Activated CD4-positive, CD25-positive, alpha-beta regulatory T cell treated with anti-CD3 and anti-CD28 coated beads, Interleukin-2, amount 50 U/mL, for 72 hours (primary cell): ENCODE data around the gene IQSEC1.
A peak's percentile ranks its signal among the peaks of the same experiment; 100 is the strongest.

Source experiments
- DNase-seq: peaks from one replicate; pipeline ENCODE4 v3.0.0; 2021

Gene IQSEC1

DNA sequence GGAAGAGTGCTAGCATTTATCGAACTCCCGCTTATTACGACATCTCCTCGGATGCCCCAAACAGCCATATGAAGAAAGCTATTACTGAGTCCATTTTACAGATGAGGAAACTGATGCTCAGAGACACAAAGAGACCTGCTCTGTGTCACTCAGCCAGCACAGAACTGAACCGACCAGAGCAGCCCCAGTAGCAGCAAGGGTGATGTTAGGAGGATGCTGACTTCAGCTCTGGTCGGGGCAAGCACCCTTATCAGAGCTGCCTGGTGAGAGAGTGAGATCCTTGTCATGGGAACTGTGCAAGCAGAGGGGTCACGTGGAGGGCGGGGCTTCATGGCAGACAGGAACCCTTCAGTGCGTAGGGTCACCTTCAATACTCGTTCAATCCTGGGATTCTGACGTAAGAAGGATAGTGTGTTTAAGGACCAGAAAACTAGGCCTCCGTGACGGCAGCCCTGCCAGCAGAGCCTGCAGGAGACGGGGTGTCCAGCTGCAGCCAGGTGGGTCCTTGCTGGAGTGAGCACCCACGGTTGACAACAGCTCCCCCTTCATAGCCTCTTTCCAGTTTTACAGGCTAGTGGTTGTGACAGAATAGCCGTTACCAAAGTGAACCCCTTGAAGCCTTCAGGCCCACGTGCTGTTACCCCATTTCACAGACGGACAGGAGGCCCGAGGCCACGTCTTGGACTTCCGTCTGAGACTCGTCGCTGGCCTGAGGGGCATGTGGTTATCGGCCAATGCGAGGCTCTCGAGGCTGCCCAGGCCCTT, 12.0 kb upstream of the IQSEC1 start:
- no peak for DNase-seq

DNA sequence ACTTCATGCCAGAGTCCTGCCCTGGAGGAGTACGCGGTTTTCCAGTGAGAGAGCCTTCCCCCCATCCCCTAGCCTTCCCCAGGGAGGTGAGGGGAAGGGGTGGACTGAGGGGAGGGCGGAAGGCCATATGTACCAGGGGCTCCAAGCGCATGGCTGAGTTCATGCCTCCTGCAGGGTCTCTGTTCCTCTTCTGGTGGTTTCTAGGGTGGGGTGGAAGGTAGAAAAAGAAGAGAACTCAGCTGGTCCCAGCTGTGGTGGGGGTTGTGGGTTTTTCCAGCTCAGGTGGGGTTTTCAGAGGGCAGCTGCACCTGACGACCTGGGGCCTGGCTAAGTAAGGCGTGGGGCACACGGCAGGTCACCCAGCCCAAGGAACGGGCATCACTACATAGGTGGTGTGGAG, 10.7 kb upstream of the IQSEC1 start:
- no peak for DNase-seq

DNA sequence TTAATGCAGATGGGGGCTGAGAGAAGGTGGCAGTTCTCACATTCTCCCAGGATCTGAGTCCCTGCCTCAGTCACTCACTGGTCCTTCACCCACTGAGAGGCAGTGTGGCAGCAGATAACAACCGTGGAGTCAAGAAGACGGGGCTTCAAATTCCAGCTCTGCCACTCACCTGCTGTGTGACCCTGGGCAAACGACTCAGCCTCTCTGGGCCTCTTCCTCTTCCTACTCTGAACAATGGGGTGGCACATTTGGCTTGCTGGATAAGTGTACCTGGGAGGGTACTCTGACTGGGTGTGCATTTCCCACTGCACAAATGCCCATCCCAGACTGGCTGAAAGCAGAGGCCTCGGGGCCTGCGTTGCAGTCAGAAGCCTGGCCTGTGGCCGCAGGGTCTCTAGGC, 10.0 kb upstream of the IQSEC1 start:
- DNase-seq: no peak

GRCh38 chr3:13082677-13083076, 9.4 kb upstream of the IQSEC1 start:
- no peak for DNase-seq

GRCh38 chr3:13081603-13082360, 8.6 kb upstream of the IQSEC1 start:
- DNase-seq: no peak

DNA sequence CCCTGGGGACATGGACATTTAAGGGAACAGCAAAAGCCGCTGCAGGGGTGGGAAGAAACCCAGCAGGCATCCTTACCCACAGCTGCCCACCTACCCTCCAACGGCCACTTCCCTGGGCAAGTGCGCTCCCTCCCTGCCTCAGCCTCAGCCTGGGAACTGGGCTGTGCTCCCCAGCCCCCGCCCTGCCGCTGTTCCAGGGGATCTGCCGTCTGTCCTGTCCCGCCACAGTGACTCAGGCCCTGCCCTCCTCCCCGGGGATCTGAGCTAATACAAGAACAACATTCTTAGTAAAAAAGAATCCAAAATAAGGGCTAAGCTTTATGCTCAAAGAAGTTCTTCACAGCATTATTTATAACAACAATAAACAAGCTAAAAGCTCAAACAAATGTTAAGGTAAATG, 7.4 kb upstream of the IQSEC1 start:
- no peak for DNase-seq

- DNase-seq: no peak
These were observed 6.8 kb upstream of the IQSEC1 start for GRCh38 chr3:13080026-13080425.

DNA sequence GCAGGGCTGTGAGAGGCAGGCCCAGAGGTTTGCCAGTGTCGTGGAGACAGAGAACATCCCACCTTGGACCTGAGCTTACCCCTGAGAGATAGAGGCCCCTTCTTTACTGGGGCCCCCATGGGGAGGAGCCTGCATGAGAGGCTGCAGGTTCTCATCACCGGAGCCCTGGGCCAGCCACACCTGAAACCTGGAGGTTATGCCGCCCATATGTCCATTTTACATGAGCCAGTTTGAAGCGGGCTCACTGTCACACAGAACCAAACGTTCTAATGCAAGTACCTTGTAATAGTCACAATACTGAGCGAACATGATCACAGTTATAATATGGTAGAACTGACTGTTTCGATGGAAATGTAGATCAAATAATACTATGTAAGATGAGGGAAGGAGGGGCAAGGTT, 6.3 kb upstream of the IQSEC1 start:
- DNase-seq: no peak

DNA sequence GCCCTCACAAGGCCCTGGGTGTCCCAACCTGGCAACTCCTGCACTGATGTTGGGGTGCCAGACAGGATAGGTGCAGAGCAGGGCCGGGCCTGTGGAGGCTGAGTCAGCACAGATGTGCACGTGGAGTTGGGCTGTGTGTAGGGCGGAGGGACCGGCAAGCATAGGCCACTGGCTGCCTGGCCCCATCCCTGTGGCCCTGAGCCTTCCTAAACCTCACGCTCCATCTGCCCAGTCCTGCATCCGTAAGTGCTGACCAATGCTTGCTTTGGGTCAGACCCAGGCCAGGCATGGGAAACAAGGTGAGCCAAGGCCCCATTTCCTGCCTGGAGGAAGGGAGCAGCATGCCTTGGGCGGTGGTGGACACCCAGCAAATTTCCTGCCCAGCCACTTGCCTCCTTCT, 5.8 kb upstream of the IQSEC1 start:
- no peak for DNase-seq

DNA sequence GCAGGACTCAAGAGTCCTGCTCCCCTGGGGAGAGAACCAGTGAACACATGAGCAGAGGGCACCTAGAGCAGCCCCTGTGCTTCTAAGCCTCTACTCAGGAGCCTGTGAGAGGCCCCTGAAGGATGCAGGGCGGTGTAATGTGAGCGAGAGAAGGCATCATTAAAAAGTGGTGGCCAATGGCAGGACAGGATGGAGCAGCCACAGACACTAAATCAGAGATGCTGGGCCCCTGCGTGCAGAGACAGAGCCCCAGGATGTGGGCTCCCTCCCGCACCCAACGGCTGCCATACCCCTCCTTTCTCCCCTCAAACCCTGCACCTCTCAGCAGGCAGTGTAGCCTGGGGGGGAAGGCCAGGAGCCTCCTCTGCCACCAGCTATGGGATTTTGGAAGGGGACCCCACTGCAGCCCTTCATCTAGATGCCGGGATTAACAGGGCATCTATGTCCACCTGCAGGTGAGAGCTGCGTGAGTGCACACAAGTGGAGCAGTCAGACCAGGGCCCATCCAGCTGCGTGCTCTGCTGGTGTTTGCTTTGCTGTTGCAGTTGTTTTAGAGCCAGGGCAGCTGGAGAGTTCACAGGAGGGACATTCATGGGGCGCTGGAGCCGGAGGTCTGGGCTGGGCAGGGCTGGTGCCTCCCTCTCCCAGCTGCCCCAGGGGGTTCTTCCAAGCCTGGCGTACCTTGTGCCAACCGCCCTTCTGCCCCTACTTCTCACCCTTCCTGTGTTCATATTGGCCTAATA, 5.1 kb upstream of the IQSEC1 start:
- DNase-seq: no peak

DNA sequence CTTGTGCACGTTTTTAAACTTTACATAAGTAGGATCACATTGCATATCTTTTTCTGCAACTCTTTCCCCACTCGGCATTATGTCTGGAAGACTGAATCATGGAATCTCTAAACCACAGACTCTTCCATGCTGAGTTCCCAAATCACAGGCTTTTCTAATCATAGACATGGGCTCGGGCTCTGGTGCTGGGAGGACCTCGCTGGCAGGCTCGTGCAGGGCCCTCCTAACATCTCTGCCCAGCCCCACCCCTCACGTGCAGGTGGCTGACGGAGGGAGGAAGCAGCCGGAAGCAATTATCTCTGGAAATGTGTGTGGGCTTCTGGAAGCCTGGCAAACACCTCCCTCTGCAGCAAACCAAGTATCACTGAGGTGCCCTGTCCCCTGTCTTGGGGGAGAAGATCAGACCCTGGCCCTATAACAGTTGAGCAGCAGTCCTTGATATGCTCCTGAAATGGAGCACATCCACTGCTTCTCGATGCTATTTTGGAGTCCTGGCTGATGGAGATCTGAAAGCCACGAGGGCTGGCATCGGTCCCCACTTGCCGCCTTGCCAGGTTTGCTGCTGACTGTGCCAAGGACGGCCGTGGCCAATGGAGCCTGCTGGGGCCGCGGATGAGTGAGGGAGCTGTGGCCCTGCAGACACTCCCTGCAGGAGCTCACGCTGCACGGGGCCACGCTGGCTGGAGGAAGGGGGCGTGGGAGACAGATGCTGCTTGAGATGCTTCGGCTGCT, 4.4 kb upstream of the IQSEC1 start:
- DNase-seq: no peak

DNA sequence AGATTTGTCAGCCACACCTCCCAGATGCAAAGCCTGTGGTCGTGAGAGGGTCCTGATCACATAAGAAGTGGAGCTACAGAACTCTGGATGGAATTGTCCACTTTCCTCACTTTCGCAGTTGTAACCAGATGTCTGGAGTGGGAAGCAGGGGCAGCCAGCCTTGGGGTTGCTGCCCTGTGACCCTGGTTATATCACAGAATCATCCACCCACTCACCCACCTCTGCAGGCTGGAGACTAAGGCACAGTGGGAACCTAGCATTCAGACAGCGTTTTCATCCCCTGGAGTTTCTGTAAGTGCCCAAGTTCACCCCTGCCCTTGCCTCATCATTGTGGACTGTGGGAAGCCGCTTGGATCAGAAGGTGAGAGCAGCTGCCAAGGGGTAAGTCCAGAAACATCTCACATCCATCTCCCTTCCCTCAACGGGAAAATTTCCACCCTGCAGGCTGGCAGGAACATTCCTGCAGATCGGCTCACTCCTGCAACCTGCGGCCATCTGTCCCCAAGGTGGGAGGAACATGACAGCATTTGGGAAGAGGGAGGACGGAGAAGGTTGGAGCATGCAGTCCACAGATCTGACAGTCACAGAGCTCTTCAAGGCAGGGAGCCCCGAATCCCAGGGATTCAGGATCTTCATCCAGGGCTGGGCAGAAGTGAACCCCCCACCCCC, 2.9 kb upstream of the IQSEC1 start:
- no peak for DNase-seq

- DNase-seq: no peak
These were observed 2.1 kb upstream of the IQSEC1 start for GRCh38 chr3:13075318-13075717.

GRCh38 chr3:13074006-13074375, 762 bp upstream of the IQSEC1 start:
- no peak for DNase-seq

DNA sequence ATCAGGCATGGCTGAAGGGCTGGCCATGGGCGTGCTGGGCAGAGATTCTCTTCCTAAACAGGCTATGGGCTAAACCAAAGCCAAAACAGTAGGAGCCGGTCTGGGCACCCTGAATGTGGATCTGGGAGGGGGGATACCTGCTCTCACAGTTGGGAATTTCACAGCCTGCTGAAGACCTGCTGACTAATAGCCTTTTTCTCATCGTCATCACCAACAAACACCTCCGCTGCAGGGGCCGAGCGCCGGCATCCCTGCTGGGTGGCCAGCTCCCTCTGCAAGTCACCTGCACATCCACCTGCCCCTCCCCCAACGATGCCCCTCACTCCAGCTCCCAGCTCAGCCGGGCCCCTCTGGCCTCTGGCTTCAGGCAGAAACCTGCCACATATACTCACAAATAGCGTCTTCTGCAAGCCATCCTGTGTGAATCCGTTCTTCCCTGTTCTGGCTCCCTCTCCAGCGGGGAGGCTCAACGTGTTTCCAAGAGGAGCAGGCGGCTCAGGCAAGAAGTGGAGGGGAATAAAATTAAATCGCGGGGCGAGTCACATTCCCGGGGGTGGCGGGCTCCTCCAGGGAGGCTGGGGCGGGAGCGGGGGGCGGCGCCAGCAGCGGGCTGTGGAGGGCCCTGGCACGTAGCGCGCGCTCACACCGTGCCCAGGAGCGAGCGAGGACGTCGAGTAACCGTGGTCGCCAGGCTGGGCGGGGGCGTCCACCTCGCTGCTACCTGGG, 466 bp downstream of the IQSEC1 start:
- DNase-seq: no peak

GRCh38 chr3:13072239-13072599, 1.0 kb downstream of the IQSEC1 start:
- DNase-seq: no peak

GRCh38 chr3:13071695-13072094, 1.5 kb downstream of the IQSEC1 start:
- DNase-seq: no peak

DNA sequence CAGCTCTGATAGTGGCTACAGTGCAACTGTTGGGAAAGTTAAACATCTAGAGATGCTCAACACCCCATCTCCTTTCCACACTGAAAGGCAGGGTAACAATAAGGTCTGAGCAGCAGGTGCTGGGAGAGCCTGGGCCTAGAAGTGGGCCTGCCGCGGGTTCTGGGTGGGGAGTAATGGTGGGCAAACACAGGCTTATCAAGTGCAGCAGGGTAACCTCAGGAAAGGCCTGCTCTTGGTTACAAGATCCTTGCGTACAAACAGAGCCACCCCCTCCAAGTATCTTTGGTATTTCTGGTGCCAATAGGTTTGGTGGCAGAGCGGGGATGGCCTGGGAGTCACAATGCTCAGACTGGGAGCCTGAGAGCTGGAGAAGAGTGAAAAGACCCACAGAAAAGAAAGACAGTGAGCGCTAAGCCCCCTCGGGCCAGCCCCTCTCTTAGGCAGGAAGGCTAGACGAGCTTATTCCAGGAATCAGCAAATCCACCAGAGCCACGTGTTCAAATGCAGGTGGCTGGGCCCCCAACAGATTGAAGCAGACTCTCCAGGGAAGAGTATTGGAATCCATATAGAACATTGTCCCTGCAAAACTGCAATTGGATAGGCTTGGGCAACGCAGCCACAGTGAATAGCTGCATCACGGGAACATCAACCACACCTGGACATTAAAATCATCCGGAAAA, 2.7 kb downstream of the IQSEC1 start:
- no peak for DNase-seq

GRCh38 chr3:13069495-13069894, 3.7 kb downstream of the IQSEC1 start:
- peak; percentile 44 for DNase-seq

DNA sequence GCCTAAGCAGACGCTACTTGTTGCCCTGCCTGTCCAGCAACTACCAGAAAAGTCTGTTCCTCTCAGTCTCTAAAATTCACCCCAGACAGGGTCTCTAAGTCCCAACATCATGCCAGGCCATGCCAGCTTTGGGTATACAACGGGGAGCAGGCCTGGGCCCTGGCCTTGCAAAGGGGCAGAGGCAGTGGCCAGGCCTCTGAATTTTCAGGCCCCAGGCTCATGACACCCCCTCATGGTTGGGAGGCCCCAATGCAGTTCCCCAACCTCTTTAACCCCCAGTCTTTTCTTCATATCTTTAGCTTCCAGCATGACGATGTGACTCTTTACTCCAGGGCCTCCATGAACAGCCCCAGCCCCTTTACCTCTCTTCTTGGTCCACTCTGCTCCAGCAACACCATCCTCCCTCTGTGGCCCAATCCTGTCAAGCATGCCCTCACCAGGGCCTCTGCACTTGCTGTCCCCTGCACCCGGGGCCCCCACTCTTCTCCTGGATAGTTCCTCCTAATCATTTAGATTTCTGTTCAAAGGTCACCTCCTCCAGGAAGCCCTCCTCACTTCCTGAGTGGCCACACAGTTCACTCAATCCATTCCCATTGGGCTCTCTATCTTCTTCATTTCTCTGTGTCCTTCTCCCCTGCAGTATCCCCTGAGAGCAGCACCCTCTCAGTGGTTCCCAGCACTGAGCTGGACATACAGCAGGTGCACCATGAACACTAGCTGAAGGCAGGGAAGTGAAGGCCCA, 4.8 kb downstream of the IQSEC1 start:
- no peak for DNase-seq

- no peak for DNase-seq
These were observed 5.5 kb downstream of the IQSEC1 start for GRCh38 chr3:13067778-13068177.
